ENCODE results near the gene DENND11. TPM values are rescaled to one million over a fixed set of nuclear protein-coding genes. Genes with fewer than 3 reads are reported as not detected.

Gene DENND11
- total RNA-seq, 2 experiments from 2014 or later, result 3.8 to 9.7 TPM

DNA sequence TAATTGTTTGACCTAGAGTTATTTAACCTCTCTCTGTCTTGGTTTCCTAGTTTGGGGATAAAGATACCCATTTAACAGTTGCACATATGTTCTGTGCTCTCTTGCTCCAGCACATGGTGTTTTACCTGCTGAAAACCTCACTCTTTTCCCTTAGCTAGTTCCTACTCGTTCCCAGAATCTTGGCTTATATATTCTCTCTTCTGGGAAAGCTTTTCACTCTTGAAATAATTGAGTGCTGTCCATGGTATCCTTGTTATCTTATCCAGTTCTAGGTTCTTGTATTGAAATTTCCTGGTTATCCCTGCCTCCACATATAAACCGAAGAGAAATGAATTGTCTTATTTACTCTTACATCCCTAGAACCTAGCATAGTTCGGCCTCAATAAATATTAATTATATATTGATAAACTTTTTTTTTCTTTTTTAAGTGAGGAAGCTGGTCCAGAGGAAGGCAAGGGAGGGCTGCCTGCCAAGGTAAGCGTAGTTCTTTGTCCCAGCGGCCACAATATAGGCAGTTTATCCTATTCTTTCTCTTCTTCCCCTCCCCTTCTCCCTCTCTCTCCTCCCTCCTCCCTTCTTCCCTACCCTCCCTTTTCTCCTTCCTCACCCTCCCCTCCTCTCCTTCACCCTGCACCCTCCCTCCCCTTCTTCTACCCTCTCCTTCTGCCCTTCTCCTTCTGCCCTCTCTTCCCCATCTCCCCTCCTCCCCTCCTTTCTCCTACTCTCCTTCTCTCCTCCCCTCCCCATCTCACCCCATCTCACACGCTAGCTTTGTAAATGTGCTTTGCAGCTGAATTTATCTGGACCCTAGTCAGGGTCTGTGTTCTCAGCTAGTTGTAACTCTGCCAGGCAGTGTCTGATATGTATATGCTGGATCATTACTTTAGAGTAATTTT lies 14.1 kb upstream of the DENND11 start:
- BruUV-seq (replicated peaks), result no TSS peak

DNA sequence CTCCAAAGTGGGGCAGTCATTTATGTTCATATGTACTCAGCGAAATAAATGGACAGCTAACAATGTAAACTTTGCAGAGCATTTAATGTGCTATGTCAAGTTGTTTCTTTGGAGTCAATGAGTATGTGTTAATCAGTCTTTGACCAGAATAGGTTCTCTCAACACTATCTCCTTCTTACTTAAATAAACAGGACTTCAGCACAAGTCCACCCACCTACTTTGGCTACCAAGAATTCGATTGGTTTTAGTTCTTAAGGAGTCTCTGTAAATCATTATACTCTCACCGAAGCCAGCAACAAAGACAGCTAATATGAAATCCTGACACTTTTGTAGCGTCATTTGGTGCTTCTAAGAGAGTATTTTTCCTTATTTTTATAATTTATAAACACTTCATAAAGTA lies 13.1 kb upstream of the DENND11 start:
- no peak for DNase-seq (ENCODE audit: low spot score)
- H3K4me3 ChIP-seq (ENCODE audit: low read depth, low read length, poor library complexity, severe bottlenecking), result no peak overlapping the region
- no peak overlapping the region for H3K4me2 ChIP-seq (ENCODE audit: low read length)
- ChIA-PET CTCF (ENCODE audit: unreplicated experiment) (interaction anchor here (1.7 kb wide), 1 partner anchor 12 kb away, joined by 9 read pairs; no protein-coding TSS in a partner anchor), POLR2A (interaction anchor here (1.3 kb wide), 1 partner anchor 8 kb away, joined by 3 read pairs; no protein-coding TSS in a partner anchor)
- no peak overlapping the region for H3K27ac ChIP-seq (ENCODE audit: low read depth, low read length, poor library complexity, severe bottlenecking)
- H3K9me3 ChIP-seq (ENCODE audit: low read length), result no peaks in the 10 kb centered on the region
- no peaks in the 10 kb centered on the region for H3K36me3 ChIP-seq (ENCODE audit: insufficient read depth, low read length)
- H3K79me2 ChIP-seq (ENCODE audit: insufficient read depth, low read depth, low read length), result no peaks in the 10 kb centered on the region
- intact Hi-C loops (cut with micrococcal nuclease; ENCODE audit: unreplicated experiment), result no loop called here
- no peak for TF ChIP-seq EZH2phosphoT487 (IDR thresholded peaks at IDR 0.05; ENCODE audit: borderline replicate concordance, low read depth, low read length)
- TF ChIP-seq, protein P1, sequence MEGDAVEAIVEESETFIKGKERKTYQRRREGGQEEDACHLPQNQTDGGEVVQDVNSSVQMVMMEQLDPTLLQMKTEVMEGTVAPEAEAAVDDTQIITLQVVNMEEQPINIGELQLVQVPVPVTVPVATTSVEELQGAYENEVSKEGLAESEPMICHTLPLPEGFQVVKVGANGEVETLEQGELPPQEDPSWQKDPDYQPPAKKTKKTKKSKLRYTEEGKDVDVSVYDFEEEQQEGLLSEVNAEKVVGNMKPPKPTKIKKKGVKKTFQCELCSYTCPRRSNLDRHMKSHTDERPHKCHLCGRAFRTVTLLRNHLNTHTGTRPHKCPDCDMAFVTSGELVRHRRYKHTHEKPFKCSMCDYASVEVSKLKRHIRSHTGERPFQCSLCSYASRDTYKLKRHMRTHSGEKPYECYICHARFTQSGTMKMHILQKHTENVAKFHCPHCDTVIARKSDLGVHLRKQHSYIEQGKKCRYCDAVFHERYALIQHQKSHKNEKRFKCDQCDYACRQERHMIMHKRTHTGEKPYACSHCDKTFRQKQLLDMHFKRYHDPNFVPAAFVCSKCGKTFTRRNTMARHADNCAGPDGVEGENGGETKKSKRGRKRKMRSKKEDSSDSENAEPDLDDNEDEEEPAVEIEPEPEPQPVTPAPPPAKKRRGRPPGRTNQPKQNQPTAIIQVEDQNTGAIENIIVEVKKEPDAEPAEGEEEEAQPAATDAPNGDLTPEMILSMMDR (conservative IDR thresholded peaks at IDR 0.05; ENCODE audit: low read length), result no peak
- no peaks in the 10 kb centered on the region for H4K20me1 ChIP-seq (ENCODE audit: insufficient read depth, low read length)
- no peak overlapping the region for H2AFZ ChIP-seq (ENCODE audit: low read length)
- BruUV-seq (replicated peaks), result no TSS peak
- H3K9me2 ChIP-seq (ENCODE audit: insufficient read depth, low read length), result no peaks in the 10 kb centered on the region; the same call in 1 of the 2 replicates
- H3K4me1 ChIP-seq (ENCODE audit: insufficient read depth, low read length, poor library complexity, severe bottlenecking), result no peaks in the 10 kb centered on the region

More for the DNA sequence above, 14.1 kb upstream of the DENND11 start:
- Histone ChIP-seq H3K36me3 (ENCODE audit: insufficient read depth, low read length) (no peaks in the 10 kb centered on the region), H3K9me3 (ENCODE audit: low read length) (no peaks in the 10 kb centered on the region), H3K4me1 (ENCODE audit: insufficient read depth, low read length, poor library complexity, severe bottlenecking) (no peaks in the 10 kb centered on the region), H2AFZ (ENCODE audit: low read length) (no peak overlapping the region), H3K27ac (ENCODE audit: low read depth, low read length, poor library complexity, severe bottlenecking) (no peak overlapping the region), H3K9me2 (ENCODE audit: insufficient read depth, low read length) (no peaks in the 10 kb centered on the region; the same call in 1 of the 2 replicates), H4K20me1 (ENCODE audit: insufficient read depth, low read length) (no peaks in the 10 kb centered on the region), H3K79me2 (ENCODE audit: insufficient read depth, low read depth, low read length) (no peaks in the 10 kb centered on the region), H3K4me2 (ENCODE audit: low read length) (no peak overlapping the region), H3K4me3 (ENCODE audit: low read depth, low read length, poor library complexity, severe bottlenecking) (no peak overlapping the region)
- POLR2A ChIA-PET, result interaction anchor here (0.6 to 1.3 kb wide), 5 partner anchors 9 to 31 kb away, joined by 3 to 5 read pairs (median 3); no protein-coding TSS in a partner anchor
- no peak for DNase-seq (ENCODE audit: low spot score)
- no peak for TF ChIP-seq EZH2phosphoT487 (IDR thresholded peaks at IDR 0.05; ENCODE audit: borderline replicate concordance, low read depth, low read length)
- TF ChIP-seq, protein P1 (conservative IDR thresholded peaks at IDR 0.05; ENCODE audit: low read length), result no peak
- intact Hi-C loops (cut with micrococcal nuclease; ENCODE audit: unreplicated experiment), result no loop called here
- CTCF ChIA-PET (ENCODE audit: unreplicated experiment), result no interaction called here
